GM21529 (cell line): ENCODE data around the gene MAP7.
A peak's percentile ranks its signal among the peaks of the same experiment; 100 is the strongest.

ENCODE experiments used
- ATAC-seq: cut with Tn5 transposase; IDR thresholded peaks from one replicate; pipeline ENCODE4 v1.9.1; 2021; ENCODE audit not compliant: unreplicated experiment

Gene MAP7

DNA sequence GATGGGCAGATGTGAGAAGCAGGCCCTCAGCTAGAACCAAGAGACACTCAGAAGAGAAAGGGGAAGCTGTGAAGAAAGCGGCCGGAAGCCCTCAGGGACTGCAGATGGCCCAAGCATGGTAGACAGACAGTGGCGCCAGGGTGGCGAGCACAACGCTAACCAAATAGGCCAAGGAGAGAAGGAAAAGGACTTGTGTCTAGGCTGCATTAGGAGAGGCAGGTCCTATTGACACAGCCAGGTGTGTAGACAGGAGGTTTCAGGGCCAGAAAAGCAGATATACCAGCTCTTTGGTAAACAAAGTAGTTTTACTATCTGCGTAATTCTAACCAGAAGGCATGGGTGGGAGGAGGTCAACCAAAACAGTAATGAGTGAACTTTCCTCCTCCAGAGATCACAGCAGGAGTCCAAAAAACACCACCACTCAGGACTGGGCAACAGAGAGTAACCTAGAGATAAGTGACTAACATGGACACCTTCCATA, 15.8 kb upstream of the MAP7 start:
- no peak for ATAC-seq

DNA sequence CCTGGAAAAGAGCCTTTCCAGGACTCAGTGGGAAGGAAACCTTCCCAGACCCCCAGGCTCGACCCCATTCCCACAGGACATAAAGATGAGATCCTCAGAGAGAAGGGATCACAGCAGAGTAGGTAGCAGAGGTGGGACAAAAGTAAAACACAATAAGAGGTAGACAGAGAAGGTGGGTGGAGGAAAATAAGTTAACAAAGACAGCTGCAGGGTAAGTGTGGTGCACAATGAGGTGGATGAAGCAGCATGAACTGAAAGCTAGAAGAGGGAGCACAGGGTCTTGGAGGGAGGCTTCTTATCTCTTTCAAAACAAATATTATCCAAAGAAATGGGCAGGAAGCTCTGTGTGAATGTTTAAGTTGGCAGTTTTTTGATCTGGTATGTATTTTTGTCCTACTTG, 14.0 kb upstream of the MAP7 start:
- ATAC-seq = no peak

DNA sequence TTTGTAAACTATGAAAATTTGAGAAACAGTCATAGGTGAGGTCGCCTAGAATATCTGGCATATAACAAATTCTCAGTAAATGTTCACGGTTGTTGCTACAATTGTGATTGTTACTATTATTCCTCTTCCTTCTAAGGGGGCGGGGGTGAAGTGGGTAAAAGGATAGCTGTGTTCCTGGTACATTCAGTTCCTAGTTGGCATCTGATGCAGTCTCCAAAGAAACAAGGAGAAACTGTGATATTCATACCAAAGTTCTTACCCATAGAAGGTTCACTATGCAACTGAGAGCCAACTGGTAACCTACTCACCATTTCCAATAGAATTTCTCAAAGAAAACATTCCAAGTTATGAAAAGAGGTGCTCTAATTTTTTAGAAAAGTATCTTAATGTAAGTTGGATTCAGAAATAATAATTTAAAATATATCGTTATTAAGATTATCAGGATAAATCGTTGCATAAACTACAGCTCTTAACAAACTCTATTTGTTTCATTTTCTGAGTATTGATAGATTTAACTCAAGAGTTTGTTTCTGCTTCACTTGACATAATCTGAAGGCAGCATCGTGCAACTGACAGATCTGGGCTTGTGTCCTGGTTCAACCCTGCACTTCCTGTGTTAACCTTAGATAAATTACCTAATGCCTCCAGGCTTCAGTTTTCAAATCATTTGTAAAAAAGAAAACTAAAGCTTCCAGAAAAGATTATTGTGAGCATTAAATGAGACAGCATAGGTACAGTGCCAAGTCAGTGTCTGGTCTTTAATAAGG, 13.3 kb upstream of the MAP7 start:
- ATAC-seq = no peak

DNA sequence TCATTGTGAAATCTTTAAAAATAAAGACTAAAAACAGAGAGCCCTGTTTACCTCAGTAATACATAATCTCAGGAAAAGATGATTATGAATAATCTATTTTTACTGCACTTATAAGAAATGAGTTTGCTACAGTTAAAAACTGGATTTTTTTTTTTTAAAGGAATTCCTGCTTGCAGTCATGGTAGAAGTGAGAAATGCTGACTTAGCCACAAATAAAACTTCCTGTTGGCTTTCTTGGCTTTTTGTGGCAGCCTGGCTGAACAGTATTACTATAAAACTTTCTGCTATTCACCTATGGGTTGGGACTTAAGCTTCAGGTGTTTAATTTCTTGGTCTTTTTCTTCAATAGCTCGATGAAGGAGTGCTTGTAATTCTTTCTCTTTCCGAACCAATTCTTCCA, 12.0 kb upstream of the MAP7 start:
- no peak for ATAC-seq

DNA sequence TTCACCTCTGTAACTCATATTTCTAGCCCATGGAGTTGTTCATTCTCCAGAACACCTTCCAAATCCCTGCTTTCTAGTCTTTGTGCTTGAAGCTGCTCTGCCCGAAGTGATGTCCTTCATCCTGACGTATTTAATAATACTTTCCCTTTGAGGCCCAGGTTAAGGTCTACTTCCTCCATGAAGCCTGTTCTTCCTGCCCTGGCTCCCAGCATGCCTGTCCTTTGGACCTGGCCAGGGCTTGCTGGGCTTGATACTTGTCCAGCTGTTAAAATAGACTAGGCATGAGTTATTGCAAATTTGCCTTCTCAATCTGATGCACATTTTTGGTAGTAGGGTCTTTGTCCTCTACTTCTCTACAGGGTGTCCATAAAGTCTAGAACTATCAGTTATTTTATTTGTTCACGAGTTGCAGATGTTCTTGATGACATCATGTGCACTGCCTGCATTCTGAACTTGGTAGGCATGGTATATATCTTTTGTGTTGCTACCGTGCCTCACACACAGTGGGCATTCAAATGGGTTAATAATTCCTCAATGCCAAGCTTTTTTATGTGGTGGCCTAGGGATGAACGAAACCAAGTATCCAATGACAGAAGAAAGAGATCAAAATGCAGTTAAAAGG, 3.1 kb upstream of the MAP7 start:
- ATAC-seq = no peak

DNA sequence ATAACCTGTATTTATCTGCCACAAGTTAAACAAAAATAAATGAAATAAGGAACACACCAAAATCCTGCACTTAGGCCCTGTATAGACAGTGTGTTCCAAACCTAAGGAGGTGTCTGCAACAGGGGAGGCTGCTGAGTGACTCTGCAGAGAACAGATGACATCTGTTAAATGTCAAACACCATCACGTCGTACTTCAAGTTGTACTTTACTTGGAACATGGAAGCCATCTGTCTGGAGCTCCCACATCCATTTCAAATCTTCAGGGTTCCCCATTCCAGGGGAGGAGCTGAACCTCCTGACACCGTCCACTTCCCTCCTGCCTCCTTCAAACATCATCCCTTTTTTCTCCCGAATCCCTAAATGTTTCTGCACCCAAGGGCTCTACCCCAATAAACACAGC, 1.8 kb upstream of the MAP7 start:
- no peak for ATAC-seq

DNA sequence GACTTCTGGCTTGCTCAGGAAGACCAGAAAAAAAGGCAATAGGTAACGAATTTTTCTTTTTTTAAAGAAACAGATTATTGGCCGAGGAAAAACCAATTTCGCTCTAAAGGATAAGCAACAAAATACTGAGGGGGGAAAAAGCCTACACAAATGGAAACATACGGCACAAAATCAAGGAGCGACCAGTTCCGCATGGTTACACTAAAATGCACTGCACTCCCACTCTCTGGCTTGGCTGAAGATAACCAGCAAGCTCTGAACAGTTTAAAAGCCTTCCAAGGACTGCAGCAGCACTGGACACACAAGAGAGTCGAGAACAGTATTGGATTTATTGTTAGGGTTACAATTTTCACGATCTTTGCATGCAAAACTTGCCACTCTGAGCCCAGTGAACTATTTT, 881 bp upstream of the MAP7 start:
- ATAC-seq = no peak

DNA sequence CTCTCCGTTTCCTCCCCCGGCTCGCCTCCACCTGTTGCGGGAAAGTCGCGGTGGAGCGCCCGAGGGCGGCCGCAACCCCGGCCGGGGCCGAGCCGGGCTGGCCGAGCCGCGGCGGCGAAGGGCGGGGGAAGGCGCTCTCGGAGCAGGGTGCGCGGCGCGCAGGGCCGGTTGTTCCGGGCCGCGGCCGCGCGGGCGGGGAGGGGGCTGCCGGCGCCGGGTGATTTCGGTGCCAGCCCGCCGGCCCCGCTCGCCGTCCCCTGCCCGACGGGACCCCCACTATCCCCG, 235 bp downstream of the MAP7 start:
- ATAC-seq = peak; percentile 57

DNA sequence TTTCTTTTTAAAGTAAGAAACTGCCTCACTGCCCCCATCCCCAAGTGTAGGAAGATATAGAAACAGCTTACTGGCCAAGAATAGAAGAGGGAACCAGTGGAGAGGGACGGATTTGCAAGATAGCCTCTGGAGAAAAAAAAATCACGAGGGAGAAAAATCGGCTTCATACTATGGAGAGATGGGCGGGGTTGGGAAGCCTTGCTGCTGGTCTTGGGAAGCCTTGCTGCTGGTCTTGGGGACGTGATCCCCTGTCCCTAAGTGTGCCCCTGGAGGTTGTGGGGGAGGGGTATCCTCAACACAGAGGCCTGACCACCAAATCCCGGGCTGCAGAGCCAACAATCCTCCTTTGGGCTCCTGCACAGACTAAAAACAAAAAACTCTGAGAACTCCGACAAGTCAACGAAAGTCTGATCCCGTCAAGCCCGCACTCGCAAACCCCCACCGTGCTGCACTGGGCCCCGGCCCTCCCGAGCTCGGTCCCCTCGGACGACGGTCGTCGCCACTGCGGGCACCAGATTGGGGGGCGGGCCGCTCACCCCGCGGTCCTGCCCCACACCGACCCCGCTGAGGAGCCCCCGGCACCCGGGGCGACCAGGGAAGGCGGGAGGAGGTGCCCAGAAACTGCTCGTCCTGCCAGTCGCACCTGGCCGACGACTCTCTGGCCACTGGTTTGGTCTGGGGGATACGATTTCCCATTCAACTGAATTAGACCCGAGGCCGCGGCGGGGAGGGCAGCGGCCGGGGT, 750 bp downstream of the MAP7 start:
- ATAC-seq = no peak

DNA sequence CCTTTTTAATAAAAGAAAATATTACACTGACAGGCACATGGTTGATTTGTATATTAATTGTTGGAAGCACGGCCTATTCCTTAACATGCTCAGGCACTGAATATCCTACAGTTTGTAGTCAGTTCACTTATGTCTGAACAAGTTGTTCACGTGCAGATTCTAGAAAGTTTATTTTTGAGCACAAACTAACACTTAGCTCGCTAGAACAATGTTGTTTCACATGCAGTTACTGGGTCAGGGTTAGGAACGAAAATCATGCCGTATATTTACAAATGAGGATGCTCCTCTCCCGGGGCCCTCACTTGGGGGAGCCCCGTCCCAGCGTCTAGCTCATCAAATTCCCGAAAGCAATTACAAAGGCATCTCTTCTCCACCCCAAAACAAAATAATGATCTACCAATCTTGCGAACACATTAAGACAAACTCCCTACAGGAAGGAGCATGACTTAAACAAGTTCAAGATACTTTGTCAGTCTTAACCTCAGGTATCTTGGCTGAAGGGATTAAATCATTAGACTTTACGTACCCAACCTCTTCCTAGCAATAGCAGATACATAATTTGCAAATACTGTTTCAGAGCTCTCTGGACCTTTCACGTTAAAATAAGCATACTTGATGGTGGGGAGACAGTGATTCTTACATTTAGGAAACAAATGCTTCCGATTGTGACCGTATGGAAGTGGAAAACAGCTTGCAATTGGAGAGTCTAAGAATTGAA, 1.5 kb downstream of the MAP7 start:
- no peak for ATAC-seq

DNA sequence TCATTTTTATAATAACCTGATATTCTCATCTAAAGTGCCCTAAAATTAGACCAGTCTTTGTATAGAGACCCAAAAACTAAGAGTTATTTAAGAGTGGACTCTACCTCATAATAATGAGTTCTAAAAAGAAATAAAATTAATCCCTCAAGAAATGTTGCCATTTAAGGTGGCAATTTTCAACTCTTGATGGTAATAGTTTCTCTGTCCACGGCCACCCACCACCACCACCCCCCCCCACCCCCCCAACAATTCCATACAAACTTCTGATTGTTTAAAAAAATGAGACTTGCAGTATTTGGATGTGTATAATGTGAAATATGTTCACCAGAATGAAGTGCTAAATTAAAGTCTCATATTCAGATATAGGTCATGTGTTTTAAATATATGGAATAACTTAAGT, 2.4 kb downstream of the MAP7 start:
- no peak for ATAC-seq

DNA sequence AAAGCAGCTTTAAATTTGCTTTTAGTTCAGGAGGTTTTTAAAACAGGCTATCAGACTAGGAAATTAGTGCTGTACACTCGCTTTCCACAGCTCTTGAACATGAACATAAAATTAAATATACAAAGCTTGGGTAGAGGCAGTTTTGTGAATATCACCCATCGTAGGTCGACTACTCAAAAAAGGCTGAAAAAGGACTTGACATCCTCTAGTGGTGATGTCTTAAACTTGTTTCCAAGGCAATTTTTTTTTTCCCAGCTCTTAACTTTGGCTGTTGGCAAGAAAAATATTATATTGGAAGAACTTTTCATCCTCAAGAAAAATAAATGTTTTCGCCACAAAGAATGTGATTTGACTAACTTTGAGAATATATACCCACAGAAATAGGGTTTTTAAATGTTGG, 2.9 kb downstream of the MAP7 start:
- ATAC-seq = no peak

DNA sequence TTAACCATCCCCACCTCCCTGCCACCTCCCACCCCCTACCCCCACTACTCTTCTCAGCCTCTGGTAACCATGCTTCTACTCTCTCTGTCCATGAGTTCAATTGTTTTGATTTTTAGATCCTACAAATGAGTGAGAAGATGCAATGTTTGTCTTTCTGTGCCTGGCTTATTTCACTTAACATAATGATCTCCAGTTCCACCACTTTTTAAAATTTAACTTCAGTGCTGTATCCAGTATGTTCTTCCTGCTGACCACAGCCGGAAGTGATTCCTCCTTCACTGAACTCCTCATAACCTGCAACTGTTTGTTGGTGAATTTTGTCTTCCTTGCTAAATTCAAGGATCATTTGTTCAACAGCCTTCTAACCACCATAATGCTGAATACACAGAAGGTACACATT, 3.9 kb downstream of the MAP7 start:
- ATAC-seq = no peak

DNA sequence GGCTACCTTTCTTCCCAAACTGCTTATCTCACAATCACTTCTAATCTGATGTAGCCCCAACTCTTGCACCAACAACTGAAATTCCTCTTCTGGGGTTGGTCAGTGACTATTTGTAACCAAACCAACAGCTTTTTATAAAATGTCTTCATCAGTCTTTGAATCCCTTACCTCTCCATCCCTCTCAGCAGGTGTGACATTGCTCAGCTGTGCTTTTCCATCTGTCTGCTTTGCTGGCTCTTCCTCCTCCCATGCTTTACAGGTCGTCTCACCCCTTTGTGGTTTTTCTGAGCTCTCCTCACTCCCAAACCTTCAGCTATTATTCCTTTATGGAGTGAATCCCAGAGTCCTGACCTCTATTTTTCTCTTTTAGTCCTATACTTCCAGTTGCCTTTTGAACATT, 5.9 kb downstream of the MAP7 start:
- no peak for ATAC-seq

DNA sequence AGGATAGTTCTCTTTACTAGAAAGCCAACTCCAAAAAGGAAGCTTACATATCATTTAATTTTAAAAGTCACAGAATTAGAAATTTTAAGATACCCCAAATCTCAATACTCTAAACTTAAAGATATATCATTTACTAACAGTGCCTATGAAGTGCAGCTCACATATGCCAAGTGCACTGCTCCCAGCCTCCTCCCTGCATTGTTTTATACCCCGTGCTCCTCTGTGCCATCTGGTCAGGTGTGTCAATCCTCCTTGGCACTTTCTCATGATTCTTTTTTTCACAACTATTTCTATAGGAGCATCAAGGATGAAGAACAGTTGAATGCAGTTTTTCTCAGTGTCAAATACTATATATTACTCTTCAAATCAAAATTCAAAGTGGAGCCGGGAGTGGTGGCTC, 8.8 kb downstream of the MAP7 start:
- ATAC-seq = no peak

DNA sequence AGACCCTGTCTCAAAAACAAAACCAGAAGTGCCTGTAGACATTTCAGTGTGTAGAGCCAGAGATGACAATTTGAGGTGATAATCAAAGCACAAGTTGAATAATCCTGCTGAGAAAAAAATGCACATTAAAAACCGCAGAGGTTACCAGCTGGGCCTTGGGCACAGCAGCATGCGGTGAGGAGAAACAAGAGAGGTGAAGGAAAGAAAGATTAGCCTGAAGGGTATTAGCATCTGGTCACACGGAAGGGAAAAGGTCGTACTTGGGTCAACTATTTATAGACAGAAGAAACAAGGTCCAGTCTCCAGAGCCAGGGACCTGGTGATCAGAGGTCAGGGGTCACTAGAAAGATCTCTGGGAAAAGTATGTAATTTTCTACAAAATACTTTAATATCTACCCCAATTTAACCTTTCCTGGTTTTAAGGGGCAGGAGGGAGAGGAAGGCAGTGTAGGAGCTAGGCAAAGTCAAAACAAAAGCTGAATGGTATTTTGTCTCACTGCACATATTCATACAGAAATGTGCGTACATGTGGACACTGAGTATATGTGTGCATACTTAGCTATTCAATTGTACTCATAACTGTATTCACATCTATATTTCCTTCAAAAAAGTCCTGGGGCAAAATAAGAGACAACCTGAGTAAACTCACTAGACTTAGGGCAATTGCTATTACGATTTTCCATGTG, 10.1 kb downstream of the MAP7 start:
- no peak for ATAC-seq

DNA sequence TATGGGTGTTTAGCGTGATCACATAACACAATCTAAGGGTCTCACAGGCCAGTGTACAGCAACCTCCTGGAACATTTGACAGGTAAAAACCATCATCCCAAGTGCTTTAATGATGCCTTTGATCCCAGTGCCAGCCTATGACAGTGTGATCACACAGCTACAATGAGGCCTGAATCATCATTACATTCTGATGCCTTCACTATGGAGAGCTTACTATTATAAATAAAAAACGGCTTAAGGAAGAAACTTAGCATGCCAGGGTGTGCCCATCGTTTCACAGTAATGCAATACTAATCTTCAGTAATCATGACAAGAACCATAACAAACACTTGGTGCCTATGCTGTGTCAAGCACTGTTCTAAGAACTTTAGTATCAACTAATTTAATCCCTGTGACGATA, 11.4 kb downstream of the MAP7 start:
- no peak for ATAC-seq

DNA sequence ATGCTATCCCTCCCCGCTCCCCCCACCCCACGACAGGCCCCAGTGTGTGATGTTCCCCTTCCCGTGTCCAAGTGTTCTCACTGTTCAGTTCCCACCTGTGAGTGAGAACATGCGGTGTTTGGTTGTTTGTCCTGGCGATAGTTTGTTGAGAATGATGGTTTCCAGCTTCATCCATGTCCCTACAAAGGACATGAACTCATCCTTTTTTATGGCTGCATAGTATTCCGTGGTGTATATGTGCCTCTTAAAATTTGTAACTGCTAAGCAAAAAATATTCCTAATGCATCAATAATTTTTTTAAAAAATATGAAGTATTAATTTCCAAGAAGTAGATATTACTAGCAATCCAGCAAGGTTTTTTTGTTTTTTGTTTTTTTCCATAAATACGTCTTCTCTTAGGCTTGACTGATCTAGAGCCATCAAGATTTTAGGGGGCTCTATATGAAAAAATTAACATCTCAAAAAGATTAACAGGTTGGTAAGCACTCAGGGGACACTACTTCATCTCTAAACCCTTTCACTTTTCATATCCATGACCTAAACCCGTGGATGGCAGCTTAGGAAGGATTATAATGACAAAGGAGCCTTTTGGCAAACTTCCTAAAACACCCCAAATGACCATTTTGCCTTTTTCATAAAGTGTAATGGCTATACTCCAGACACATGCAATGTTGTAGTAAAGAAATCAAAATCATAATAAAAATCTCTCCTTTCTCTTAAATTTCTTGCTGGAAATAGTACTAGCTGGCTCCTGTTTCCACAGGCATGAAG, 14.2 kb downstream of the MAP7 start:
- ATAC-seq = no peak

DNA sequence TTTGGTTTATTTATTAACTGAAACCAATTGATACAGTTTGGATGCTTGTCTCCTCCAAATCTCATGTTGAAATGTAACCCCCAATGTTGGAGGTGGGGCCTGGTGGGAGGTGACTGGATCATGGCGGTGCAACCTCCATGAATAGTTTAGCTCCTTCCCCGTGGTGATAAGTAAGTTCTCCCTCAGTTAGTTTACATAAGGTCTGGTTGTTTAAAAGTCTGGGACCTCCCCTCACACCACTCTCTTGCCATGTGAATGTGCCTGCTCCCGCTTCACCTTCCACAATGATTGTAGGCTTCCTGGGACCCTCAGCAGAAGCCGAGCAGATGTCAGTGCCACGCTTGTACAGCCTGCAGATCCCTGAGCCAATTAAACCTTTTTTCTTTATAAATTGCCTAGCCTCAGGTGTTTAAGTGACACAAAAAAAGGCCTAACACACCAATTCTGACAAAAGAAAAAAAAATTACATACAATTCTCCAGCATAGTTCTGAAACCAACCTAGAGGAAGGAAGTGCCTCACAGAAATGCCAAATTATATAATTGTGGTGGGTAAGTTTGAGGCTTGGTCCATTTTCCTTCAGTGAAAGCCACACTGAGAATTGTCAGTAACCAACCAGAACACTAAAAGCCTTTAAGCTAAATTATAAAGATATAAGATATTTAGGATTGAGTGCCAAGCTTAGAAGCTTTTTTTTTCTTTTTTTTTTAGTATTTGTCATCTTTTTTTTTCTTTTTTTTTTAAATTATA, 15.0 kb downstream of the MAP7 start:
- no peak for ATAC-seq

DNA sequence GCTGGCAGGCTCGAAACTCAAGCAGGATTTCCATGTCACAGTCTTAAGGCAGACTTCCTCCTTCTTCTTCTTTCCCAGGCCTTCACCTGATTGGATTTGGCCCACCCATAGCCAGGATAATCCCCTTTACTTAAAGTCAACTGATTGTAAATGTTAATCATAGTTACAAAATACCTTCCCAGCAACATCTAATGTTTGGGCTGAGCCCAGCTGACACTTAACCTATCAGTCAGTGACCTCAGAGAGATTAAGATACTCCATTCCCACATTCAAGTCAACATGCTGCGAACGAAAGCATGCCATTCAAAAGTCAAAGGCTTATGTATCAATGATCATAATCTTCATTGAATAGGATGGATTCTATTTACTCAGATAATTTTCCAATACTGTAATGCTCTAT, 16.0 kb downstream of the MAP7 start:
- ATAC-seq = no peak
